Rectal smooth muscle tissue (tissue), 1 donor: ENCODE data around the gene ACVR2B.

Experiments used
- H3K27ac ChIP-seq: one replicate; pipeline ENCODE4 v1.7.0; 2013; ENCODE audit warnings: low read depth, low read length, inconsistent platforms
- H3K27me3 ChIP-seq: one replicate; pipeline ENCODE4 v1.7.0; 2013; ENCODE audit warnings: low read length; ENCODE audit not compliant: control insufficient read depth, insufficient read depth
- H3K36me3 ChIP-seq: one replicate; pipeline ENCODE4 v1.7.0; 2013; ENCODE audit warnings: low read length; ENCODE audit not compliant: control insufficient read depth, insufficient read depth
- H3K4me1 ChIP-seq: one replicate; pipeline ENCODE4 v1.7.0; 2013; ENCODE audit warnings: low read length; ENCODE audit not compliant: control insufficient read depth, insufficient read depth
- H3K4me3 ChIP-seq: one replicate; pipeline ENCODE4 v1.7.0; 2013; ENCODE audit warnings: low read length
- H3K9ac ChIP-seq: one replicate; pipeline ENCODE4 v1.7.0; 2013; ENCODE audit warnings: low read length

ACVR2B gene

GRCh38 chr3:38479431-38480092 is 25.9 kb downstream of the ACVR2B start:
- H3K27ac ChIP-seq, result no peak overlapping the region
- H3K9ac ChIP-seq, result no peak overlapping the region
- no peak overlapping the region for H3K4me3 ChIP-seq
- no peaks in the 10 kb centered on the region for H3K27me3 ChIP-seq
- H3K4me1 ChIP-seq, result no peaks in the 10 kb centered on the region
- peaks cover 20% of the 10 kb centered on the region for H3K36me3 ChIP-seq

GRCh38 chr3:38480093-38480445 is 26.4 kb downstream of the ACVR2B start:
- Histone ChIP-seq H3K27me3 (no peaks in the 10 kb centered on the region), H3K4me3 (no peak overlapping the region), H3K4me1 (no peaks in the 10 kb centered on the region), H3K36me3 (peaks cover 20% of the 10 kb centered on the region), H3K27ac (no peak overlapping the region), H3K9ac (no peak overlapping the region)

GRCh38 chr3:38480930-38481329 is 27.2 kb downstream of the ACVR2B start:
- no peak overlapping the region for H3K9ac ChIP-seq
- peaks cover 20% of the 10 kb centered on the region for H3K36me3 ChIP-seq
- H3K27ac ChIP-seq, result no peak overlapping the region
- no peaks in the 10 kb centered on the region for H3K27me3 ChIP-seq
- no peaks in the 10 kb centered on the region for H3K4me1 ChIP-seq
- no peak overlapping the region for H3K4me3 ChIP-seq

- H3K27me3 ChIP-seq, result no peaks in the 10 kb centered on the region
- no peak overlapping the region for H3K4me3 ChIP-seq
- no peak overlapping the region for H3K9ac ChIP-seq
- no peaks in the 10 kb centered on the region for H3K4me1 ChIP-seq
- peaks cover 23% of the 10 kb centered on the region for H3K36me3 ChIP-seq
- no peak overlapping the region for H3K27ac ChIP-seq
These were observed 29.3 kb downstream of the ACVR2B start for GRCh38 chr3:38482951-38483350.

- Histone ChIP-seq H3K27ac (no peak overlapping the region), H3K4me1 (no peaks in the 10 kb centered on the region), H3K36me3 (peaks cover 11% of the 10 kb centered on the region), H3K9ac (no peak overlapping the region), H3K4me3 (no peak overlapping the region), H3K27me3 (no peaks in the 10 kb centered on the region)
These were observed 33.6 kb downstream of the ACVR2B start for GRCh38 chr3:38487323-38487722.

- Histone ChIP-seq H3K27me3 (no peaks in the 10 kb centered on the region), H3K4me3 (no peak overlapping the region), H3K4me1 (no peaks in the 10 kb centered on the region), H3K36me3 (peaks cover 3% of the 10 kb centered on the region), H3K27ac (no peak overlapping the region), H3K9ac (no peak overlapping the region)
These were observed 35.3 kb downstream of the ACVR2B start for GRCh38 chr3:38488949-38489348.

GRCh38 chr3:38489766-38490165 is 36.1 kb downstream of the ACVR2B start:
- no peaks in the 10 kb centered on the region for H3K27me3 ChIP-seq
- H3K4me1 ChIP-seq, result no peaks in the 10 kb centered on the region
- no peak overlapping the region for H3K4me3 ChIP-seq
- H3K36me3 ChIP-seq, result peaks cover 3% of the 10 kb centered on the region
- H3K27ac ChIP-seq, result no peak overlapping the region
- no peak overlapping the region for H3K9ac ChIP-seq

GRCh38 chr3:38490281-38491030 is 36.8 kb downstream of the ACVR2B start:
- H3K9ac ChIP-seq, result no peak overlapping the region
- no peak overlapping the region for H3K27ac ChIP-seq
- peaks cover 3% of the 10 kb centered on the region for H3K36me3 ChIP-seq
- no peaks in the 10 kb centered on the region for H3K27me3 ChIP-seq
- H3K4me3 ChIP-seq, result no peak overlapping the region
- no peaks in the 10 kb centered on the region for H3K4me1 ChIP-seq

GRCh38 chr3:38491215-38491614 is 37.5 kb downstream of the ACVR2B start:
- no peaks in the 10 kb centered on the region for H3K4me1 ChIP-seq
- no peaks in the 10 kb centered on the region for H3K27me3 ChIP-seq
- no peak overlapping the region for H3K9ac ChIP-seq
- H3K4me3 ChIP-seq, result no peak overlapping the region
- no peak overlapping the region for H3K27ac ChIP-seq
- peaks cover 3% of the 10 kb centered on the region for H3K36me3 ChIP-seq

GRCh38 chr3:38493031-38493430 is 39.3 kb downstream of the ACVR2B start:
- H3K4me1 ChIP-seq, result no peaks in the 10 kb centered on the region
- H3K36me3 ChIP-seq, result no peaks in the 10 kb centered on the region
- no peak overlapping the region for H3K9ac ChIP-seq
- no peaks in the 10 kb centered on the region for H3K27me3 ChIP-seq
- no peak overlapping the region for H3K27ac ChIP-seq
- no peak overlapping the region for H3K4me3 ChIP-seq

GRCh38 chr3:38496131-38496910 is 42.6 kb downstream of the ACVR2B start, which contains the start of gene EXOG:
Gene EXOG (plus strand): TSS chr3:38496340. CDS start chr3:38496368, 28 bp downstream.
- Histone ChIP-seq H3K9ac (peak within 1 kb of the TSS; percentile 50), H3K36me3 (peaks cover 2% of the 10 kb centered on the region), H3K27ac (peak within 1 kb of the TSS; percentile 59), H3K4me3 (peak within 1 kb of the TSS; percentile 85), H3K4me1 (peaks cover 2% of the 10 kb centered on the region), H3K27me3 (no peaks in the 10 kb centered on the region)

GRCh38 chr3:38497031-38497430 is 43.3 kb downstream of the ACVR2B start:
- Histone ChIP-seq H3K9ac (no peak overlapping the region), H3K4me3 (peak overlapping the region; percentile 85), H3K27ac (no peak overlapping the region), H3K36me3 (peaks cover 3% of the 10 kb centered on the region), H3K27me3 (no peaks in the 10 kb centered on the region), H3K4me1 (peaks cover 3% of the 10 kb centered on the region)
